ENCODE results near the gene CLEC17A. TPM values are rescaled to one million over a fixed set of nuclear protein-coding genes. Genes with fewer than 3 reads are reported as not detected.
A peak's percentile ranks its signal among the peaks of the same experiment; 100 is the strongest.
"Not testable (repeated sequence)": the region's sequence is repeated elsewhere in the genome, so short reads cannot be mapped to it uniquely, and the experiment has no call there.

Gene CLEC17A, protein sequence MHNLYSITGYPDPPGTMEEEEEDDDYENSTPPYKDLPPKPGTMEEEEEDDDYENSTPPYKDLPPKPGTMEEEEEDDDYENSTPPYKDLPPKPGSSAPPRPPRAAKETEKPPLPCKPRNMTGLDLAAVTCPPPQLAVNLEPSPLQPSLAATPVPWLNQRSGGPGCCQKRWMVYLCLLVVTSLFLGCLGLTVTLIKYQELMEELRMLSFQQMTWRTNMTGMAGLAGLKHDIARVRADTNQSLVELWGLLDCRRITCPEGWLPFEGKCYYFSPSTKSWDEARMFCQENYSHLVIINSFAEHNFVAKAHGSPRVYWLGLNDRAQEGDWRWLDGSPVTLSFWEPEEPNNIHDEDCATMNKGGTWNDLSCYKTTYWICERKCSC
- not detected in 2 replicates for total RNA-seq

DNA sequence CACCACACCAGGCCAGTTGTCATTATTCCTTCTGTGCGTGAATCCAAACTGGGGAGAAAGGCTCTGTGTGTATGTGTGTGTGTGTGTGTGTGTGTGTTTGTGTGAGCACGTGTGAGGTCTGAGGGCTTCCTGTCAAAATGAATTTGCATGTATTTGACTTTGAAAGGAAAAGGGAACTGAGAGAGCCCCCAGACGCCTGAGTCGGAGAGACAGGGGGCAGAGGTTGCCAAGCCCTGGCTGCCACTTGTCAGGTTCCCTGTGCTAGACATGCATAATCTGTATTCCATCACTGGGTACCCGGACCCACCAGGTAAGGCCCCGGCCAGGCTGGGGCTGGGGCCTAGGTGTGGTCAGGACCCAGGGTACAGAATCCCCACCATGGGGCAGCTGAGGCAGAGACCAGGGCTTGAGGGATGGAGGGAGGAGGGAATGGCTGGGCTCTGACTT lies at the start of gene CLEC17A:
CLEC17A (plus strand) TSS at position 191 of the 447 bp plus-strand sequence; CDS start at position 268, 77 bp downstream.
- TF ChIP-seq, protein P1, sequence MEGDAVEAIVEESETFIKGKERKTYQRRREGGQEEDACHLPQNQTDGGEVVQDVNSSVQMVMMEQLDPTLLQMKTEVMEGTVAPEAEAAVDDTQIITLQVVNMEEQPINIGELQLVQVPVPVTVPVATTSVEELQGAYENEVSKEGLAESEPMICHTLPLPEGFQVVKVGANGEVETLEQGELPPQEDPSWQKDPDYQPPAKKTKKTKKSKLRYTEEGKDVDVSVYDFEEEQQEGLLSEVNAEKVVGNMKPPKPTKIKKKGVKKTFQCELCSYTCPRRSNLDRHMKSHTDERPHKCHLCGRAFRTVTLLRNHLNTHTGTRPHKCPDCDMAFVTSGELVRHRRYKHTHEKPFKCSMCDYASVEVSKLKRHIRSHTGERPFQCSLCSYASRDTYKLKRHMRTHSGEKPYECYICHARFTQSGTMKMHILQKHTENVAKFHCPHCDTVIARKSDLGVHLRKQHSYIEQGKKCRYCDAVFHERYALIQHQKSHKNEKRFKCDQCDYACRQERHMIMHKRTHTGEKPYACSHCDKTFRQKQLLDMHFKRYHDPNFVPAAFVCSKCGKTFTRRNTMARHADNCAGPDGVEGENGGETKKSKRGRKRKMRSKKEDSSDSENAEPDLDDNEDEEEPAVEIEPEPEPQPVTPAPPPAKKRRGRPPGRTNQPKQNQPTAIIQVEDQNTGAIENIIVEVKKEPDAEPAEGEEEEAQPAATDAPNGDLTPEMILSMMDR (IDR thresholded peaks at IDR 0.05; ENCODE audit: insufficient read depth, low read depth, low read length): no peak
- H3K4me3 ChIP-seq (ENCODE audit: low read depth, low read length): no peak within 1 kb of the TSS
- DNase-seq (ENCODE audit: low read depth): no peak

DNA sequence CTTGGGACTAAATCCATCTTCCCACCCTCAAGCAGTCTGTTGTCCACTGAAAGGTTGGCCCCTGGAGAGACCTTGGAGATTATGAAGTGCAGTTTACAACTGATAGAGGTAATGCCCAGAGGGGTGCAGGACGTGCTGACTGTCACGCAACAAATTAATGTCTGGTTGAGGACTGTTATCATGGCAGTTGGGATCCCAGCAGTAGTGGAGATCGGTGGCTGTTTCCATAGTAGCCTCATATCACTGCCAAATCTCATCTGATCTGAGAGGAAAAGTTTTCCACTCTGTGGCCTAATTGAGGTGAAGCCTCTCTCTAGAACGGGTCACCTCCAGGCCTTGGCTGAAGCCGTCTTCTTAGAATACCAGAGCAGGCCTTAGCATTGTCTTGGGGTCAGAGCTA lies 49.4 kb upstream of the CLEC17A start:
- TF ChIP-seq, protein P1 (IDR thresholded peaks at IDR 0.05; ENCODE audit: insufficient read depth, low read depth, low read length): no peak
- H3K4me3 ChIP-seq (ENCODE audit: low read depth, low read length): no peak overlapping the region
- DNase-seq (ENCODE audit: low read depth): no peak

DNA sequence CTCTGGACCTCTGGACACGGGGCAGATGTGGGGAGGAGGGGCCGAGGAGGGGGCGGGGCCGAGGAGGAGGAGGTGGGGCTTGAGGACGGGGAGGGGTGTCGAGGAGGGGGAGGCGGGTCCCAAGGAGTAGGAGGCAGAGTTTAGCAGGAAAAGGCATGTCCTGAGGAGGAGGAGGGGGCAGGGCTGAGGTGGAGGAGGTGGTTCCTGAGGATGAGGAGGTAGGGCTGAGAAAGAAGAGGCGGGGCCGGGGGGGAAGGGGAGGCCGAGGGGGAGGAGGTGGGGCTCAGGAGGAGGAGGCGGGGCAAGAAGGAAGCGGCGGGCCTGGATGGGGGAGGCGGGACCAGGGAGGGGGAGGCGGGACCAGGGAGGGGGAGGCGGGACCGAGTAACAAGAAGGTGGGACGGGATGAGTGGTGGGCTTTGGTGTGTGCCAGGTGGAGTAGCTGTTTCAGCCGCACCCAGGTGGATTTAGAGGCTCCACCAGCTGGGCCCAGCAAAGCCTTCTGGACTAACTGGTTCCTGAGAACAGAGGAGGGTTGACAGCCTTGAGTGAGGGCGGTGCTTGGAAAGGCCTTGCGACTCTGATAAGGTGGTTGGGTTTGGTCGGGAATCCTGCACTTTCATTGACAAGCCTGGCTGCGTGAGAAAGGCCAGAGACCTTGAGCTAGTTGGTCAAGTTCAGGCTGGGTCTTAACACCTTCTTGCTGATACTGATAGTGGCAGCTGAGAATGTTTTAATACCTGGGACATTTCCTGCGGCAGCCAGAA lies 45.8 kb upstream of the CLEC17A start:
- H3K4me3 ChIP-seq (ENCODE audit: low read depth, low read length): peak overlapping the region; percentile 59
- TF ChIP-seq, protein P1 (IDR thresholded peaks at IDR 0.05; ENCODE audit: insufficient read depth, low read depth, low read length): no peak
- peak; percentile 95 for DNase-seq (ENCODE audit: low read depth)

DNA sequence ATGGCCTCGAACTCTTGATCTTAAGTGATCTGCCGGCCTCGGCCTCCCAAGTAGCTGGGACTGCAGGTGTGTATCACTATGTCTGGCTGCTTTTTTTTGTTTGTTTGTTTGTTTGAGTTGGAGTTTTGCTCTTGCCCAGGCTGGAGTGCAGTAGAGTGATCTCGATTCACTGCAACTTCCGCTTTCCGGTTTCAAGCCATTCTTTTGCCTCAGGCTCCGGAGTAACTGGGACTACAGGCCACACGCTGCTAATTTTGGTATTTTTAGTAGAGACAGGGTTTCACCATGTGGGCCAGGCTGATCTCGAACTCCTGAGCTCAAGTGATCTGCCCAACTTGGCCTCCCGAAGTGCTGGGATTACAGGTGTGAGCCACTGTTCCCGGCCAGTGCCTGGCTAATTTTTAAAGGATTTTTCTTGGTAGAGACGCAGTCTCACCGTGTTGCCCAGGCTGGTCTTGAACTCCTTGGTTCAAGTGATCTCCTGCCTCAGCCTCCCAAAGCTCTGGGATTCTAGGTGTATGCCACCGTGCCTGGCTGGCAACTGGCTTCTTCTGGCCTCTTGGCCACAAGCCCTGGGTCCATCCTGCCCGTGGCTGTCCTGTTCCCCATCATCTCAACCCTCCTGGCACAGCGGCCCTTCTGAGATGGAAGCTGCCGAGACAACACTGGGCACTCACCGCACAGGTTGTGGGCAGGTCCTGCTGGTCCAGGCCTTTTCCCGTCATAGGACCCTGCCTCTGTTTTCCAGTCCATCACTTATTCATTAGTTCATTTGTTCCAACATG lies 42.0 kb upstream of the CLEC17A start:
- H3K4me3 ChIP-seq (ENCODE audit: low read depth, low read length): no peak overlapping the region
- TF ChIP-seq, protein P1 (IDR thresholded peaks at IDR 0.05; ENCODE audit: insufficient read depth, low read depth, low read length): no peak
- DNase-seq (ENCODE audit: low read depth): no peak

DNA sequence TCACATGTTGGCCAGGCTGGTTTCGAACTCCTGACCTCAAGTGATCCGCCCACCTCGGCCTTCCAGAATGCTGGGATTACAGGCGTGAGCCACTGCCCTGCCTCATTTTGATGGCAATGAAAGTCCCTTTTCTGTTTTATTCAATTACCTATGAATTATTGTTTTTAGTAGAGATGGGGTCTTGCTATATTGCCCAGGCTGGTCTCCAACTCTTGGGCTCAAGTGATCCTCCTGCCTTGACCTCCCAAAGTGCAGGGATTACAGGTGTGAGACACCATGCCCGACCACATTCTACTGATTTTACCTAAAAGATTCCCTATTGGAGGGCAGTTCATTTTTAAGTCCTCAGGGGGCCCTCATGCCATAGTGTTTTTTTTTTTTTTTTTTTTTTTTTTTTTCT lies 40.9 kb upstream of the CLEC17A start:
- not testable (repeated sequence) for DNase-seq (ENCODE audit: low read depth); H3K4me3 ChIP-seq (ENCODE audit: low read depth, low read length)

DNA sequence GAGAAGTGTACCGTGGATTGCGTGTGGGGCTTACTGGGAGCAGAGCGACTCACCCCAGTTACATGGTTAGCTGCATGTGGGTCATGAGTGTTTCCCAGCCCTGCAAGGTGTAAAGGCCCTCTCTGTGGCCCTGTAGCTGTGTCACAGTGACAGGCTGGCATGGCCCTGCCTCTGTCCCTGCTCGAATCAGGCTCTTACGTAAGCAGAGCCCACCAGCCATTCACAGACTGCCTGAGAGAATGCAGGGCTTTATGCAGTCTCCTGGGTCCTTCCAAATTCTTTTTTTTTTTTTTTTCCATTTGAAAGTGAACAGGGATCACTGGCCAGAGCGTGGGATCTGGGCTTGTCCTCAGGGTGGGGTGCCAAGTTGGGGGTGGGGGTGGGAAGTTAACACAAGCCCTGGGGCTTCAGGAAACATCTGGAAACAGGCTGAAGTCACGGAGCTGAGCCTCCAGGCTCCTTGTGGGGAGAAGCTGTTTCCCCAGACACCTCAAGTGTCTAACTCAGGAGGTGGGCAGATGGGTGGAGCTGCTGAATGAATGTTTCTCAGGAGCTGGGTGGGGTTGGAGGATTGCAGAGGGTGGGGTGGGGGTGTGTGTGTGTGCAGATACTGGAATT lies 40.1 kb upstream of the CLEC17A start:
- TF ChIP-seq, protein P1 (IDR thresholded peaks at IDR 0.05; ENCODE audit: insufficient read depth, low read depth, low read length): no peak
- peak; percentile 77 for DNase-seq (ENCODE audit: low read depth)
- no peak overlapping the region for H3K4me3 ChIP-seq (ENCODE audit: low read depth, low read length)

Measured in fibroblast of villous mesenchyme (primary cell).